Measurements from ENCODE around the gene DIP2B. TPM values are rescaled to one million over a fixed set of nuclear protein-coding genes. Genes with fewer than 3 reads are reported as not detected.

DIP2B gene
- total and polyA plus RNA-seq, 10 donors = 5.6 to 96.4 (median 61.6) TPM

DNA sequence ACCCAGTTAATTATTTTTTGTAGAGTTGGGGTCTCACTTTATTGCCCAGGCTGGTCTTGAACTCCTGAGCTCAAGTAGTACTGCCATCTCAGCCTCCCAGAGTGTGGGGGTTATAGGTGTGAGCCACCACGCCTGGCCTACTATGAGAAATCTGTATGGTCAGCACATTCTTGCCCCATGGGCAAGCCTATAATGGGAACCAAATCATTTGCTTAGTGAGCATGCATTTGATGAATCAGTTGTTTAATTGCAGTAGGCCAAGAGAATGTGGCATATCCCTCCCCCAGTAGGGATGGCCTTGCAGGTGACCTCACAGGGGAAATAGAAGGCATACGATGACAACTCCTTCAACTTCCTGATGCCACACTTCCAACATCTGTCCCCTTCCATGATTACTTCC is 122.7 kb downstream of the DIP2B start:
- H3K4me3 ChIP-seq = no peak overlapping the region
- no peak for DNase-seq
- H3K4me1 ChIP-seq = peaks cover 22 to 61% (median 43%) of the 10 kb centered on the region in 6 donors
- H3K27ac ChIP-seq = peak overlapping the region in 7 of 8 donors; percentile 22 to 70 (median 53)
- peaks cover 0 to 59% (median 18%) of the 10 kb centered on the region in 6 donors for H3K36me3 ChIP-seq
- no peaks in the 10 kb centered on the region for H3K9me3 ChIP-seq
- intact Hi-C loops (cut with DNase I; ENCODE audit: low total_unique reads) = no loop called here
- WGBS, 5 donors = 62 to 75% (median 65%) methylated on average over 2 of the region's 2 CpGs
- no peaks in the 10 kb centered on the region for H3K27me3 ChIP-seq (replicated peaks in 1 of 7)
- TF ChIP-seq POLR2AphosphoS5 (IDR thresholded peaks at IDR 0.05) (peak in 1 of 3 donors; percentile 36), POLR2A (IDR thresholded peaks at IDR 0.05) (no peak)

DNA sequence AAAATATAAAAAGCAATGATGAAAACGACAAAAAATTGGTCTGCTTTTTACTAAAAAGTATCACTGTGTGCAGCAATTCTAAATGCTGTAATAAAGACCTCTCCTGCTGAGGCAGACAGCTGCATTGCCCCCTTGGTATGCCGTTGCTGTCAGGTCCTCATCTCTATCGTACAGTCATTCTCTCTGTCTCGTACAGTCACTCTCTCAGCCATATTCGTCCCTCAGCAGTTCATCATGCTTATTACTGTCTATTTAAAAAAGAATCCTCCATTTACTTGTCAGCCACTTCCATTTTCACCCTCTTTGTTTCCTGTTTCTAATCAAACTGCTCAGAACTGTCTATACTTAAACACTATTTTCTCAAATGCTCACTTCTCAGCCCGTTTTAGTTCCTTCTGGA is 123.6 kb downstream of the DIP2B start:
- DNase-seq = no peak
- H3K36me3 ChIP-seq = peaks cover 0 to 66% (median 18%) of the 10 kb centered on the region in 6 donors
- no peaks in the 10 kb centered on the region for H3K27me3 ChIP-seq (replicated peaks in 1 of 7)
- no peaks in the 10 kb centered on the region for H3K9me3 ChIP-seq
- WGBS, 5 donors = 82 to 93% (median 92%) methylated on average over 6 of the region's 6 CpGs
- H3K27ac ChIP-seq = peak overlapping the region in 5 of 8 donors; percentile 21 to 70 (median 53)
- intact Hi-C loops (cut with DNase I; ENCODE audit: low total_unique reads) = no loop called here
- TF ChIP-seq, protein P1, sequence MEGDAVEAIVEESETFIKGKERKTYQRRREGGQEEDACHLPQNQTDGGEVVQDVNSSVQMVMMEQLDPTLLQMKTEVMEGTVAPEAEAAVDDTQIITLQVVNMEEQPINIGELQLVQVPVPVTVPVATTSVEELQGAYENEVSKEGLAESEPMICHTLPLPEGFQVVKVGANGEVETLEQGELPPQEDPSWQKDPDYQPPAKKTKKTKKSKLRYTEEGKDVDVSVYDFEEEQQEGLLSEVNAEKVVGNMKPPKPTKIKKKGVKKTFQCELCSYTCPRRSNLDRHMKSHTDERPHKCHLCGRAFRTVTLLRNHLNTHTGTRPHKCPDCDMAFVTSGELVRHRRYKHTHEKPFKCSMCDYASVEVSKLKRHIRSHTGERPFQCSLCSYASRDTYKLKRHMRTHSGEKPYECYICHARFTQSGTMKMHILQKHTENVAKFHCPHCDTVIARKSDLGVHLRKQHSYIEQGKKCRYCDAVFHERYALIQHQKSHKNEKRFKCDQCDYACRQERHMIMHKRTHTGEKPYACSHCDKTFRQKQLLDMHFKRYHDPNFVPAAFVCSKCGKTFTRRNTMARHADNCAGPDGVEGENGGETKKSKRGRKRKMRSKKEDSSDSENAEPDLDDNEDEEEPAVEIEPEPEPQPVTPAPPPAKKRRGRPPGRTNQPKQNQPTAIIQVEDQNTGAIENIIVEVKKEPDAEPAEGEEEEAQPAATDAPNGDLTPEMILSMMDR (IDR thresholded peaks at IDR 0.05 in 8 of 11, conservative IDR thresholded peaks at IDR 0.05 in 3 of 11) = no peak
- TF ChIP-seq POLR2A (IDR thresholded peaks at IDR 0.05) (no peak), POLR2AphosphoS5 (IDR thresholded peaks at IDR 0.05) (no peak)
- no peak overlapping the region for H3K4me3 ChIP-seq
- H3K4me1 ChIP-seq = peaks cover 22 to 64% (median 42%) of the 10 kb centered on the region in 6 donors

DNA sequence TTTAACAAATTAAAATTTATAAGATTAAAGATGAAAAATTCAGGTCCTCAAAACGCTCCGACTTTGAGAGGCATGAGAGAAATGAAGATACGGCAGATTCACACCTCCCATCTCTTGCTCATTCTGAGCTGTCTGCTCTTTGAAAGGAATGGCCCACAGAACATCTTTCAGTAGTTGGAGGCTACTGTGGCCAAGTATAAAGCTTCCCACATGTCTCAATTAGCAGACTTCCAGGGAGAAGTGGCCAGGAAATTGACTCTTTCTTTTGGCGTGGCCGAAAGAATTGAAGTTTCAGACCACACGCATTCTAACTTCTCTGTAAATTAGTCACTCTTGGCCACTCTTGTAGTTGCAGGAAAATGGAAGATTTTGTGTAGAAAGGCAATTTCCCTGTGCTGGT is 129.2 kb downstream of the DIP2B start:
- no peaks in the 10 kb centered on the region for H3K27me3 ChIP-seq (replicated peaks in 1 of 7)
- DNase-seq = no peak

DNA sequence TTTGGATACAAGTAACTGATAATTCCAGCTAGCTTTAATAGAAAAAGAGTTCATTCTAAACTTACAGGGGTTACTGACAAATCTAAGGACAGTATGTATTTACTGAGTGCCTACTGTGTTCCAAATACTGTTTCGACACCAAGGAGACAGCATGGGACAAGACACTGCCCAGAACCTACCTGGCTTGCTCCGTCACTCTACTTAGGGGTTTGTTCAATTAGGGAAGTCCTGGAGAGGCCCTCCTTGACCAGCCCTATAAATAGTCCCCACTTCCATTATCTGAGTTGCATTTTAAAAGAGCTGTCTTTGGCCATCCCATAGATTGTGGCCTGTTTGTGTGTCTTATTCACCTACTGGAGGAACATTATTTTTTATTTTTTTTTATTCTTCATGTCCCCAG is 129.6 kb downstream of the DIP2B start:
- intact Hi-C loops (cut with DNase I; ENCODE audit: low total_unique reads) = no loop called here
- TF ChIP-seq POLR2AphosphoS5 (IDR thresholded peaks at IDR 0.05) (no peak), POLR2A (IDR thresholded peaks at IDR 0.05) (no peak)
- TF ChIP-seq, protein P1 (IDR thresholded peaks at IDR 0.05 in 8 of 11, conservative IDR thresholded peaks at IDR 0.05 in 3 of 11) = no peak
- no peaks in the 10 kb centered on the region for H3K9me3 ChIP-seq

More for the DNA sequence above, 129.2 kb downstream of the DIP2B start:
- intact Hi-C loops (cut with DNase I; ENCODE audit: low total_unique reads) = no loop called here
- Histone ChIP-seq H3K9me3 (no peaks in the 10 kb centered on the region), H3K4me1 (peaks cover 18 to 62% (median 39%) of the 10 kb centered on the region in 6 donors), H3K27ac (peak overlapping the region in 3 of 8 donors; percentile 6 to 28 (median 11)), H3K36me3 (peaks cover 0 to 50% (median 7%) of the 10 kb centered on the region in 6 donors), H3K4me3 (no peak overlapping the region)
- TF ChIP-seq POLR2A (IDR thresholded peaks at IDR 0.05) = no peak
- TF ChIP-seq, protein P1 (IDR thresholded peaks at IDR 0.05 in 8 of 11, conservative IDR thresholded peaks at IDR 0.05 in 3 of 11) = no peak
- no peak for TF ChIP-seq POLR2AphosphoS5 (IDR thresholded peaks at IDR 0.05)
- WGBS, 5 donors = 76 to 83% (median 77%) methylated on average over 6 of the region's 6 CpGs

More for the DNA sequence above, 129.6 kb downstream of the DIP2B start:
- H3K27me3 ChIP-seq (replicated peaks in 1 of 7) = no peaks in the 10 kb centered on the region
- 74 to 86% (median 79%) methylated on average over 2 of the region's 2 CpGs for WGBS, 5 donors
- peak overlapping the region in 3 of 8 donors; percentile 6 to 28 (median 11) for H3K27ac ChIP-seq
- no peak for DNase-seq
- no peak overlapping the region for H3K4me3 ChIP-seq
- H3K4me1 ChIP-seq = peaks cover 18 to 62% (median 40%) of the 10 kb centered on the region in 6 donors
- peaks cover 0 to 46% (median 5%) of the 10 kb centered on the region in 6 donors for H3K36me3 ChIP-seq

Data from spleen (tissue), 11 donors.